T-helper 1 cell treated with Interleukin-12 subunit alpha and Interleukin-12 subunit beta and Interleukin-4 antibody, amounts not matched to agents 30 ng/mL and 1 ng/mL, for 36 hours (primary cell): ENCODE data around the gene DOCK2. TPM values are rescaled to one million over a fixed set of nuclear protein-coding genes. Genes with fewer than 3 reads are reported as not detected.
"Not testable (repeated sequence)": the region's sequence is repeated elsewhere in the genome, so short reads cannot be mapped to it uniquely, and the experiment has no call there.

ENCODE experiments used
- intact Hi-C: fragments of 100-400 bp; cut with micrococcal nuclease; formaldehyde crosslinking; loops from one replicate; pipeline ENCODE4 v1.15.1; 2024
- total RNA-seq: library from RNA; stranded (reverse); gene quantifications from 2 replicates; pipeline ENCODE4 v1.2.3, GENCODE V29; 2022

DOCK2 gene
- total RNA-seq, 1 donor from 2014 or later = 346 TPM

- intact Hi-C loops = loop anchor here (10.0 kb wide), 1 partner anchor 177 kb away; the partner anchor contains the start of gene INSYN2B
These were observed 171.1 kb downstream of the DOCK2 start for GRCh38 chr5:169808118-169808581.

DNA sequence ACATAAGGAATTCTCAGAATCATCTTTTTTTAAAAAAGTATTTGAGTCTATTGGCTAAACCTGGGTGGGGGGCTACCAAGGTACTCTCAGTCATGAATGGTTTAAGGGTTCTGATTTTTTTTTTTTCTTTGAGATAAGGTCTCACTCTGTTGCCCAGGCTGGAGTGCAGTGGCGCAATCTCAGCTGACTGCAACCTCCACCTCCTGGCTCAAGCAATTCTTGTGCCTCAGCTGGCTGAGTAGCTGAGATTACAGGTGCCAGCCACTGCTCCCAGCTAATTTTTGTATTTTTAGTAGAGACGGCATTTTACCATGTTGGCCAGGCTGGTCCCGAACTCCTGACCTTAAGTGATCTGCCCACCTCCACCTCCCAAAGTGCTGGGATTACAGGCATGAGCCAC lies 171.8 kb downstream of the DOCK2 start:
- intact Hi-C loops = loop anchor here (10.0 kb wide), 1 partner anchor 176 kb away; the partner anchor contains the start of gene INSYN2B

DNA sequence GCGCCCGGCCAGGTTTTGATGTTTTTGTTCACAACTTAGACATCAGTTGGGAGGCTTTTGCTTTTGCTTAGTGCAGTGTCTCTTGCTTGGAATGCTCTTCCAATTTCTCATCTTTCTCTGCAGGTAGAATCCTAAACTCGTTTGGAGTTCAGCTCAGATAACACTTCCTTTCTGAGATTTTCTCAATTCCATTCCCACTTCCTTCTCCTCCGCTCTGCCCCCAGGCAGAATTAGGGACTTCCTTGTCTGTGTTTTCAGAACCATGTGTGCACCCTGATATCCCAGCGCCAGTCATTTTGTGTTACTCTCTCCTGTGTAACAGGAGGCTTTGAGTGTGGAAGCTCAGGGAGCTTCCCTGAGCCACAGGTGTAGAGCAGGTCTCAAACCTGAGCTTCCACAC lies 172.2 kb downstream of the DOCK2 start:
- intact Hi-C loops = loop anchor here (10.0 kb wide), 1 partner anchor 176 kb away; the partner anchor contains the start of gene INSYN2B

DNA sequence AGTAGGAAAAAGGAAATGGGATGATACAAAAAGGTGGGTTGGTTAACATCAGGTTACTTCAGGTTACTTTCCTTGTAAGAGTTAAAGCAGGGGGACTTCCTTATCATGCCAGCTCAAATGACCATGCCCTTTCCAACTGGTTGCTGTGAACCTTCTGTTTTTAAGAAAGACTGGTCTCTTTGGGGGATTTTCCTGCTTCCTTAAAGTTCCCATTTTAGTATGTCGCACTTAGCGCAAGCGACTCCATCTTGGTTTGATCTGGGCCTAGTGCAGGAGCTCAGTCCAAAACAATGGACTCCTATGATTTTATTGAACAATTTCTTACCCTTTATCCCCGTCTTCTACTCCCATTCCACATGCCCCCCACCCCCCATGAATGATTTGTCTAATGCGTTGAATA lies 173.4 kb downstream of the DOCK2 start:
- intact Hi-C loops = no loop called here

DNA sequence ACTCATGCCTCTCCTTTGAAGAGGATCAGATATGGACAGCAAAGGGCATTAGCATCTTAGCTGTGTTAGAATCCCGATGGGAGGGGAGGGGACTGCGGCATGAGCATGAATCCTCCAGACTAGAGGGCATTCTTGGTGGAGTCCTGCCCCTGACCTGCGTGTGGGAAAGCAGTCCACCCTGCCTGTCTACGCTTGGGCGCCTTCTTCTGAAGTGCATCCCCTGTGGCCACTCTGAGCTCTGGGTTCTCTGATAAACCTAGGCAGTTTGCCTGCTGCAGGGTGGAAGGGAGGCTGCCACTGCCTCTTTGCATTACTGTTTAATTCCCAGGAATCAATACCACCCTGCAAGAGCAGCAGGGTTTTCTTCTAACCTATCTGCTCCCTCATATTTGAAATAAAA lies 173.9 kb downstream of the DOCK2 start:
- intact Hi-C loops = no loop called here

- intact Hi-C loops = no loop called here
These were observed 174.6 kb downstream of the DOCK2 start for GRCh38 chr5:169811680-169812079.

- intact Hi-C loops = no loop called here
These were observed 175.7 kb downstream of the DOCK2 start for GRCh38 chr5:169812786-169813185.

DNA sequence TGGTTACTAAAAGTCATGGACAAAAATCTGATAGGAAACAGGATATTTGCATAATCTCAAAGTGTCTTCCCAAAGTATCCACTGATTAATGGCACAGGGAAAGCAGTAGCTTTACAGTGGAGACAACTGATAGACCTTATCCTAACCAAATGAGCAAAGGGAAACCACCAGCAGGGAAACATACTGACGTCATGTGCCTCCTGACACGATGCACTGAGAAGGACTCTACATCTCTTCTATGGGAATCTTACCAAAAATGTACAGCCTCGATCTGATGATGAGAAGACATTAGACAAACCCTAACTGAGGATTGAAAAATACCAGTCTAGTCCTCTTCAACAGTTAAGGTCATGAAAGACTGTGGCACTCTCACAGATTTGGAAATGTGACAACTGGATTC lies 177.0 kb downstream of the DOCK2 start:
- intact Hi-C loops = no loop called here

DNA sequence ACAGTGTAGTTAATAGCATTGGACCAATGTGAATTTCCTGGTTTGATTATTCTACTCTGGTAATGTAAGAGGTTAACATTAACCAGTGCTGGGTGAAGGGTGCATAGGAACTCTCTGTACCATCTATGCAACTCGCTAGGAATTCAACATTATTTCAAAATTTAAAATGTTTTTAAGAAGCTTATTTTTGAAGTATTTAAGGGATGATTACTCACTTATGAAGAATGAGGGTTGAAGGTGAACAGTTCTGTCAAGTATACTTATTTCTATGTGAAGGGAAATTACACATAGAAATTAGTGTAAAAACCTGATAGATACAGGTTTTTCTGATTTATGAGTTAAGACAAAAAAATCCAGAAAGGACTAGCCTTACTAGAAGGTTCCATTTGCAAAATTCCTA lies 177.4 kb downstream of the DOCK2 start:
- intact Hi-C loops = no loop called here

DNA sequence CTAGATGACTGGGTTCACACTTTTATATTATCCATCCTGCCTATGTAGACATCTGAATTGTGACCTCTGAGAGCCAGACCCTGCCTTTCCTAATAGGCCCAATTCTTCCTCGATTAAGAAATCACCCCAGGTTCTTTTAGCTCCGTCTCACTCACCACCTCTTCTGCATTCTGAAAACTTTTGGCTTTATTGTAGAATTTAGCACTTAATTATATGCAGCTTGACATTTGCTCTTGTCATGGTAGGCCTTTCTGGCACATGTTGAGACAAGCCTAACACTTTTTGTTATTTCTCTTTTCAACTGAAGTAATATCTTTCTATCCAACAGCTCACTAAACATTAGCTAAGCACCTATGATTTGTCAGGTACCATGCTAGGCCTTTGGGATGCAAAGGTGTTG lies 180.0 kb downstream of the DOCK2 start:
- intact Hi-C loops = no loop called here

DNA sequence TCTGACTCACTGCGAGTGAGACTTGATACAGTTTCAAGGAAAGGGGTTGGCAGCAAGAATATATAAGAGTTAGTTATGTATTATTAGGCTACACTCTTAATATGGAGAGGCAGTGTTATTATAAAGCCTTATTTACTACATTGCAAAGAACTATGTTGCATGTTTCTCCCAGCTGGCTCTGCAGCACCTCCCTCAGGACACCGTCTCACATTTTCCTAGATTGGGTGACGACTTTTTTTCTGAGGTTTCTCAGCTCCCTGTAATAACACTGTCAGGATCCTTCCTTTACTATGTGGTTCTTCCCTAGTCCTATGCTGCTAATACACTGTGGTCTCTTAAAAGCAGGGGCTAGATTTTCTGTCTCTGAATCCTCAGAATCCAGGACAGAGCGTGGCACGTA lies 189.5 kb downstream of the DOCK2 start:
- intact Hi-C loops = no loop called here

- intact Hi-C loops = no loop called here
These were observed 190.7 kb downstream of the DOCK2 start for GRCh38 chr5:169827769-169828168.

DNA sequence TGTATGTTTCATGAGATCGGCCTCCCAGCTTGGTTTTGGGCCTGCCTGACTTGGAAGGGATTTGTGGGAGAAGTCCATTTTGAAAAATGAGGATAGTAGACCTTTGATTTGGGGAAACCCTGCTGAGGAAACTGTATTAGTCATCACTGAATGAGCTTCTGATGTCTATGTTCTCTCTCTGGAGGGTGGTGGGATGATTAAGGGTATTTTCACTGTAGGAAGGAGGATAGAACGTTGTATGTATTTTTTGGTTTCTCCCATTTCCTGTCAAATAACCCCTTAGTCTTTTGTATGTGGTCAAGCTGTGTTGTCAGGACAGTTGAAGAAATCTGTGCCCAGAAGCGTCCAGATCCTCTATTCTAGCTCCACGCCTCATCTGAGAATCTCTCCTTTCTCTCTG lies 191.3 kb downstream of the DOCK2 start:
- intact Hi-C loops = no loop called here

- intact Hi-C loops = no loop called here
These were observed 194.3 kb downstream of the DOCK2 start for GRCh38 chr5:169831331-169831730.

GRCh38 chr5:169832304-169832703 lies 195.2 kb downstream of the DOCK2 start:
- intact Hi-C loops = no loop called here

- intact Hi-C loops = no loop called here
These were observed 195.8 kb downstream of the DOCK2 start for GRCh38 chr5:169832845-169833244.

DNA sequence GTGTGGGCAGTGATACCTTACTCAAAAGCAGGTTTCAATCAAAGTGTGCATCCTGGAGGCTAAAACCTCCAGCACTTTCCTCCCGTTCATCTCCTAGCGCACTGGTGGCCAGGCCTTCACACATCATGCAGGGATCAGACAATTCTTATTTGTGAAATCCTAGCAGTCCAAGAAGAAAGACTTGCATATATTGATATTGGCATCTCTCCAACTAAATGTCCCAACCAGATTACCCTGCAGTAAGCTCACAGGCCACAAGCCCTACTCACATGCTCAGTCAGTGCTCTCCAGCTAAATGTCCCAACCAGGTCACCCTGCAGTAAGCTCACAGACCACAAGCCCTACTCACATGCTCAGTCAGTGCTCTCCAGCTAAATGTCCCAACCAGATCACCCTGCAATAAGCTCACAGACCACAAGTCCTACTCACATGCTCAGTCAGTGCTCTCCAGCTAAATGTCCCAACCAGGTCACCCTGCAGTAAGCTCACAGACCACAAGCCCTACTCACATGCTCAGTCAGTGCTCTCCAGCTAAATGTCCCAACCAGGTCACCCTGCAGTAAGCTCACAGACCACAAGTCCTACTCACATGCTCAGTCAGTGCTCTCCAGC lies 196.7 kb downstream of the DOCK2 start:
- intact Hi-C loops = not testable (repeated sequence)

DNA sequence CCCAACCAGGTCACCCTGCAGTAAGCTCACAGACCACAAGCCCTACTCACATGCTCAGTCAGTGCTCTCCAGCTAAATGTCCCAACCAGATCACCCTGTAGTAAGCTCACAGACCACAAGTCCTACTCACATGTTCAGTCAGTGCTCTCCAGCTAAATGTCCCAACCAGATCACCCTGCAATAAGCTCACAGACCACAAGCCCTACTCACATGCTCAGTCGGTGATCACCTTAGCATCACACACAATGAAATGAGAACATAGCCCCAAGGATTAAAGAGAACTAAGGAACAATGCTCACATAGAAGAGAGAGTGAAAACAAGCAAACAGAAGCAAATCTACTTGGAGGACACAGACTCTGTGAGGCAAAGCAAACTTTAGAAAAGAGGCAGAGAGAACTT lies 197.5 kb downstream of the DOCK2 start:
- intact Hi-C loops = not testable (repeated sequence)

- intact Hi-C loops = no loop called here
These were observed 199.9 kb downstream of the DOCK2 start for GRCh38 chr5:169836835-169837536.

- intact Hi-C loops = no loop called here
These were observed 200.6 kb downstream of the DOCK2 start for GRCh38 chr5:169837686-169838085.

DNA sequence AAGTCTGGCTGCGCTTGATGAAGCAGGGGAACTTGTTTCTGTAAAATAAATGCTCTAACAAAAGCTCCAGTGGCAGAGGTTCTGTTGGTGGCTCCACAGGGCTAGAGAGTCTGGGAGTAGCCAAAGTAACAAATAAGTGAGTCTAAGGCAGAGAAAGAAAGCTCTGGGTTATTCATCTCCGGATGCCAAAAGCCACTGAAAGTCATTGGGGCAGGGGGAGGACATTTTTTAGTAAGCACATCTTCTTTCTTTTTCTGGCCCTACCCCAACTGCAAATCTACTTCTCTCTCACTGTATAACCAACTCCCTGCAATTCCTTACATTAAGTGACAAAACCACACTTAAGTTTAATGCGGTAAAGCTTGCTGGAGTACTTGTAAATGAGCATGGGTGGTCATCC lies 201.6 kb downstream of the DOCK2 start:
- intact Hi-C loops = no loop called here

GRCh38 chr5:169840405-169840804 lies 203.3 kb downstream of the DOCK2 start:
- intact Hi-C loops = no loop called here

DNA sequence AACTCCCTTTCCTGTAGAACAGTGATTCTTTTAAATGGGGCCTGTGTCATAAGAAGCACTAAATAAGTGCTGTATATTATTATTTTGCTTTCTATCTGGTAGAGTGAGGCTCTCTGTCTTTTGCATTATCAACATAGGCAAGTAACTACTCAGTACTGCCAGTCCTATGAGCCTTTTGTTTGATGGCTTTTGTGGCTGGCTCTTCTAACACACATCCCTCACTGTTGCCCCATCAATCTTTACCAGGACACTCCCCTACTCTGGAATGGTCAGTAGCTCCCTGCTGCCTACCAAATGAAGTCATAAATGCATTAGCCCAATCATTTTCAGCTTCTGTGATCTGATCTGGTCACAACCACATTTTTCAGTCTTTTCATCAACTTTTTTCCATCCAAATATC lies 205.6 kb downstream of the DOCK2 start:
- intact Hi-C loops = no loop called here
